ENCODE data around the gene KLK14.

DNA sequence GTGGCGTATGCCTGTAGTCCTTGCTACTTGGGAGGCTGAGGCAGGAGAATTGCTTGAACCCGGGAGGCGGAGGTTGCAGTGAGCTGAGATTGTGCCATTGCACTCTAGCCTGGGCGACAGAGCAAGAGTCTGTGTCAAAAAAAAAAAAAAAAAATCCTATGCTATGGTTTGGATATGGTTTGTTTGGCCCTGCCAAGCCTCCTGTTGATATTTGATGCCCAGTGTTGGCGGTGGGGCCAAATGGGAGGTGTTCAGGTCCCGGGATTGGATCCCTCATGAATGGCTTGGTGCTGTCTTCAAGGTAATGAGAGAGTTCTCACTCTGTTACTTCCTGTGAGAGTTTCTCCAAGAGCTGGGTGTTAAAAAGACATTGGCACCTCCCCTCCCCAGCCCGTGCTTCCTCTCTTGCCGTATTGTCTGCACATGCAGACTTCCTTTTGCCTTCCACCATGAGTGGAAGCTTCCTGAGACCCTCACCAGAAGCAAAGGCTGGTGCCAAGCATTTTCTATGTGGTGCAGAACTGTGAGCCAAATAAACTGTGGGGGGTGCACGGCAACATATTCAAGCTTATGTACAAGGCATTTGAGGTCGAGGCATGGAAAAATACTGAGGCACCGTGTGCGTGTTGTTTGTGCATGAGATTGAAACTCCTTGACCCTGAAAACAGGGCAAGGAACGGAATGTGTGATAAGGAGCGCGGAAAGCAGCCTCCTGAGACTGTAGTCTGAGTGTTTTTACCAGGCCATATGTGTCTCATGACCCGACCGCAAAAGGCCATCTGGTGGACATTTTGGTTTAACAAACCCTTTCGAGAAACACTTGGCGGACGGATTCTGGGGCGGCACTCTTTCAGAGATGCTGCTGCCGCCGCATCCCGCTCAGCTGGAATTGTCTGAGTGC is 49.3 kb upstream of the KLK14 start:
- TF ChIP-seq, protein P1, sequence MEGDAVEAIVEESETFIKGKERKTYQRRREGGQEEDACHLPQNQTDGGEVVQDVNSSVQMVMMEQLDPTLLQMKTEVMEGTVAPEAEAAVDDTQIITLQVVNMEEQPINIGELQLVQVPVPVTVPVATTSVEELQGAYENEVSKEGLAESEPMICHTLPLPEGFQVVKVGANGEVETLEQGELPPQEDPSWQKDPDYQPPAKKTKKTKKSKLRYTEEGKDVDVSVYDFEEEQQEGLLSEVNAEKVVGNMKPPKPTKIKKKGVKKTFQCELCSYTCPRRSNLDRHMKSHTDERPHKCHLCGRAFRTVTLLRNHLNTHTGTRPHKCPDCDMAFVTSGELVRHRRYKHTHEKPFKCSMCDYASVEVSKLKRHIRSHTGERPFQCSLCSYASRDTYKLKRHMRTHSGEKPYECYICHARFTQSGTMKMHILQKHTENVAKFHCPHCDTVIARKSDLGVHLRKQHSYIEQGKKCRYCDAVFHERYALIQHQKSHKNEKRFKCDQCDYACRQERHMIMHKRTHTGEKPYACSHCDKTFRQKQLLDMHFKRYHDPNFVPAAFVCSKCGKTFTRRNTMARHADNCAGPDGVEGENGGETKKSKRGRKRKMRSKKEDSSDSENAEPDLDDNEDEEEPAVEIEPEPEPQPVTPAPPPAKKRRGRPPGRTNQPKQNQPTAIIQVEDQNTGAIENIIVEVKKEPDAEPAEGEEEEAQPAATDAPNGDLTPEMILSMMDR (IDR thresholded peaks at IDR 0.05; ENCODE audit: insufficient read depth, low read length, poor library complexity, severe bottlenecking), result no peak
- no peak for TF ChIP-seq EZH2phosphoT487 (conservative IDR thresholded peaks at IDR 0.05; ENCODE audit: low read length)
